Fibroblast of lung (primary cell): ENCODE results near the gene PROK1. TPM values are rescaled to one million over a fixed set of nuclear protein-coding genes. Genes with fewer than 3 reads are reported as not detected.
"Not testable (repeated sequence)": the region's sequence is repeated elsewhere in the genome, so short reads cannot be mapped to it uniquely, and the experiment has no call there.

Source experiments
- DNase-seq, 2 donors: peaks; one replicate each; pipeline versions ENCODE4 v3.0.0 to v3.0.0-alpha.2; 2010; ENCODE audit warnings: low read depth in 2 of 2
- H2AFZ ChIP-seq: 2 replicates; pipeline ENCODE4 v1.5.1; 2012; ENCODE audit warnings: low read length, control low read depth, inconsistent platforms
- H3K27ac ChIP-seq: 2 replicates; pipeline ENCODE4 v1.5.1; 2011; ENCODE audit warnings: low read length, control low read depth; ENCODE audit not compliant: insufficient read depth
- H3K27me3 ChIP-seq: 2 replicates; pipeline ENCODE4 v1.5.1; 2011; ENCODE audit warnings: mild to moderate bottlenecking, low read length; ENCODE audit not compliant: control insufficient read depth, insufficient read depth
- H3K36me3 ChIP-seq: 2 replicates; pipeline ENCODE4 v1.5.1; 2011; ENCODE audit warnings: low read length; ENCODE audit not compliant: control insufficient read depth, insufficient read depth
- H3K4me1 ChIP-seq: 2 replicates; pipeline ENCODE4 v1.5.1; 2011; ENCODE audit warnings: low read length; ENCODE audit not compliant: control insufficient read depth, insufficient read depth; ENCODE audit errors: extremely low read depth
- H3K4me2 ChIP-seq: 2 replicates; pipeline ENCODE4 v1.5.1; 2011; ENCODE audit warnings: low read length, control low read depth; ENCODE audit not compliant: insufficient read depth; ENCODE audit errors: extremely low read depth
- H3K4me3 ChIP-seq, 4 experiments: fragments of 200-600 bp in 1 of 4; sonication (generic) in 1 of 4; replicated peaks in 1 of 4; 2 replicates each; pipeline ENCODE4 v1.5.1; 2011 to 2016; ENCODE audit warnings: low read length in 4 of 4, low read depth in 3 of 4, mild to moderate bottlenecking in 3 of 4, control low read depth in 2 of 4, inconsistent platforms in 1 of 4, mixed read lengths in 1 of 4; ENCODE audit not compliant: insufficient read depth in 1 of 4; ENCODE audit errors: control extremely low read depth in 1 of 4
- H3K79me2 ChIP-seq: 2 replicates; pipeline ENCODE4 v1.5.1; 2012; ENCODE audit warnings: mild to moderate bottlenecking, low read length, inconsistent platforms; ENCODE audit not compliant: control insufficient read depth, insufficient read depth
- H3K9ac ChIP-seq: 2 replicates; pipeline ENCODE4 v1.5.1; 2011; ENCODE audit warnings: mild to moderate bottlenecking, low read length, control low read depth; ENCODE audit not compliant: insufficient read depth
- H3K9me3 ChIP-seq: 2 replicates; pipeline ENCODE4 v1.5.1; 2012; ENCODE audit warnings: low read depth, low read length; ENCODE audit not compliant: control insufficient read depth, insufficient read depth
- H4K20me1 ChIP-seq: 2 replicates; pipeline ENCODE4 v1.5.1; 2011; ENCODE audit warnings: low read length; ENCODE audit not compliant: control insufficient read depth, insufficient read depth; ENCODE audit errors: extremely low read depth
- EZH2 ChIP-seq: IDR thresholded peaks from 2 replicates; pipeline ENCODE4 v1.5.1; 2012; ENCODE audit warnings: low read length, control low read depth, mild to moderate bottlenecking; ENCODE audit errors: missing control alignments
- polyA minus RNA-seq: library from RNA; depleted of rRNA, polyadenylated mRNA; stranded (reverse); fragments of >200 nt; gene quantifications from 2 replicates; pipeline ENCODE4 v1.2.3, GENCODE V29; 2011; ENCODE audit warnings: low replicate concordance
- polyA plus RNA-seq, 2 donors: library from polyadenylated mRNA; depleted of rRNA in 1 of 2; stranded (reverse) in 1 of 2; unstranded in 1 of 2; fragments of >200 nt; gene quantifications; 2 replicates each; pipeline ENCODE4 v1.2.1, GENCODE V29; 2011 to 2012; ENCODE audit warnings: missing spikeins in 1 of 2
- total RNA-seq: library from RNA; depleted of rRNA; stranded (reverse); fragments of >200 nt; gene quantifications from 2 replicates; pipeline ENCODE4 v1.2.1, GENCODE V29; 2014
- TF ChIP-seq, protein P1 (sequence below), 2 donors: IDR thresholded peaks in 1 of 2; conservative IDR thresholded peaks in 1 of 2; 1 replicate in 1 of 2; 2 replicates in 1 of 2; pipeline ENCODE4 v1.5.1; 2011 to 2012; ENCODE audit warnings: low read length in 2 of 2, control low read depth in 1 of 2, inconsistent platforms in 1 of 2, low read depth in 1 of 2, mild to moderate bottlenecking in 1 of 2

Gene PROK1
- total RNA-seq (not detected in 2 replicates), polyA plus RNA-seq (not detected in 2 replicates), polyA minus RNA-seq (not detected in 2 replicates)
- not detected in 2 replicates for polyA plus RNA-seq (2012)

DNA sequence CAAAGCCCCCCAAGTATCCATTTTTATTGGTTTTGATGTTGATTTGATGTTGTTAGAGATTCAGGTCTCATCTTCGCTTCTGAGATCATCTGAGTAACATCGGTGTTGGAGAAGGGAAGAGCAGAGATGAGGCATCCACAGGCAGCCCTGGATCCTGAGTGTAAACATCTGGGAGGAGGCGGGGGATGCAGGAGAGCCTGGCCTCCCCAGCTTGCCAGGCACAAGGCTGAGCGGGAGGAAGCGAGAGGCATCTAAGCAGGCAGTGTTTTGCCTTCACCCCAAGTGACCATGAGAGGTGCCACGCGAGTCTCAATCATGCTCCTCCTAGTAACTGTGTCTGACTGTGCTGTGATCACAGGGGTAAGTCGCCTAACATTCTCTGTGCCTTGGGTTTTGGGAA lies at the start of gene PROK1:
PROK1 (plus strand) TSS at position 221 of the 400 bp plus-strand sequence; CDS start at position 289, 68 bp downstream.
- Histone ChIP-seq H3K27ac (no peak within 1 kb of the TSS), H3K4me1 (no peaks in the 10 kb centered on the region), H3K79me2 (no peaks in the 10 kb centered on the region), H3K27me3 (peaks cover 37% of the 10 kb centered on the region), H3K9ac (no peak within 1 kb of the TSS), H3K4me2 (no peak within 1 kb of the TSS), H3K4me3 (no peak within 1 kb of the TSS), H3K36me3 (no peaks in the 10 kb centered on the region), H2AFZ (no peak within 1 kb of the TSS), H3K9me3 (no peaks in the 10 kb centered on the region), H4K20me1 (no peaks in the 10 kb centered on the region)
- no peak for DNase-seq
- TF ChIP-seq, protein P1, sequence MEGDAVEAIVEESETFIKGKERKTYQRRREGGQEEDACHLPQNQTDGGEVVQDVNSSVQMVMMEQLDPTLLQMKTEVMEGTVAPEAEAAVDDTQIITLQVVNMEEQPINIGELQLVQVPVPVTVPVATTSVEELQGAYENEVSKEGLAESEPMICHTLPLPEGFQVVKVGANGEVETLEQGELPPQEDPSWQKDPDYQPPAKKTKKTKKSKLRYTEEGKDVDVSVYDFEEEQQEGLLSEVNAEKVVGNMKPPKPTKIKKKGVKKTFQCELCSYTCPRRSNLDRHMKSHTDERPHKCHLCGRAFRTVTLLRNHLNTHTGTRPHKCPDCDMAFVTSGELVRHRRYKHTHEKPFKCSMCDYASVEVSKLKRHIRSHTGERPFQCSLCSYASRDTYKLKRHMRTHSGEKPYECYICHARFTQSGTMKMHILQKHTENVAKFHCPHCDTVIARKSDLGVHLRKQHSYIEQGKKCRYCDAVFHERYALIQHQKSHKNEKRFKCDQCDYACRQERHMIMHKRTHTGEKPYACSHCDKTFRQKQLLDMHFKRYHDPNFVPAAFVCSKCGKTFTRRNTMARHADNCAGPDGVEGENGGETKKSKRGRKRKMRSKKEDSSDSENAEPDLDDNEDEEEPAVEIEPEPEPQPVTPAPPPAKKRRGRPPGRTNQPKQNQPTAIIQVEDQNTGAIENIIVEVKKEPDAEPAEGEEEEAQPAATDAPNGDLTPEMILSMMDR (conservative IDR thresholded peaks at IDR 0.05 in 1 of 2, IDR thresholded peaks at IDR 0.05 in 1 of 2; ENCODE audit: low read depth in 1 of 2, low read length in 2 of 2), result no peak
- peak; percentile 74 for TF ChIP-seq EZH2

GRCh38 chr1:110403805-110404204 lies 47.1 kb upstream of the PROK1 start:
- H3K27me3 ChIP-seq, result no peaks in the 10 kb centered on the region
- no peak overlapping the region for H3K9ac ChIP-seq
- peaks cover 12% of the 10 kb centered on the region for H3K36me3 ChIP-seq
- TF ChIP-seq, protein P1 (conservative IDR thresholded peaks at IDR 0.05 in 1 of 2, IDR thresholded peaks at IDR 0.05 in 1 of 2; ENCODE audit: low read depth in 1 of 2, low read length in 2 of 2), result no peak
- TF ChIP-seq EZH2, result no peak
- H3K9me3 ChIP-seq, result no peaks in the 10 kb centered on the region
- no peaks in the 10 kb centered on the region for H4K20me1 ChIP-seq
- H3K79me2 ChIP-seq, result peaks cover 24% of the 10 kb centered on the region
- no peak overlapping the region for H2AFZ ChIP-seq
- no peak overlapping the region for H3K27ac ChIP-seq
- no peak overlapping the region for H3K4me2 ChIP-seq
- no peak for DNase-seq
- peaks cover 2% of the 10 kb centered on the region for H3K4me1 ChIP-seq
- H3K4me3 ChIP-seq, result no peak overlapping the region

DNA sequence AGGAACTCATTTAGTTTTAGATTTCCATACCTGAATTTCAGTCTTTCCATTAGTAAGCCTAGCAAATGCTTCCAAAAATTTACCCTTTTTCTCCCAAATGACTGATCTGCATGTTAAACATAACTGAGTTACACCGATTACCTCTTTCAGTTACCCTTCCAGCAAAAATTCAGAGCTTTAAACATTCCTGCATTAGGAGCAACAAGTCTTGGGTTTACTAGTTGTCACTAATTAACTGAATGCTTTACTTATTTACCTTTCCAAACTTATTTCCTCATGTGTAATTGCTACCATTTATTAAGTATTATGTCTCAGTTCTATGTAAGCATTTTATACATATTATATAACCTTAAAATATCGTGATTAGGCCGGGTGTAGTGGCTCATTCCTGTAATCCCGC lies 46.5 kb upstream of the PROK1 start:
- Histone ChIP-seq H3K27me3 (no peaks in the 10 kb centered on the region), H3K36me3 (peaks cover 12% of the 10 kb centered on the region), H2AFZ (no peak overlapping the region)

GRCh38 chr1:110406407-110406806 lies 44.5 kb upstream of the PROK1 start:
- not testable (repeated sequence) for H3K4me1 ChIP-seq, DNase-seq, H3K9ac ChIP-seq, H3K27me3 ChIP-seq, H3K36me3 ChIP-seq, H3K9me3 ChIP-seq, H2AFZ ChIP-seq, H4K20me1 ChIP-seq
- peaks cover 24% of the 10 kb centered on the region for H3K79me2 ChIP-seq
- peak overlapping the region; percentile 89 for H3K4me2 ChIP-seq
- peak overlapping the region; percentile 96 for H3K27ac ChIP-seq
- peak overlapping the region; percentile 79 to 92 (median 84) for H3K4me3 ChIP-seq

More for the DNA sequence above, 46.5 kb upstream of the PROK1 start:
- DNase-seq, result no peak
- H4K20me1 ChIP-seq, result no peaks in the 10 kb centered on the region
- no peaks in the 10 kb centered on the region for H3K9me3 ChIP-seq
- TF ChIP-seq, protein P1 (conservative IDR thresholded peaks at IDR 0.05 in 1 of 2, IDR thresholded peaks at IDR 0.05 in 1 of 2; ENCODE audit: low read depth in 1 of 2, low read length in 2 of 2), result no peak
- no peak for TF ChIP-seq EZH2
- H3K27ac ChIP-seq, result no peak overlapping the region
- H3K4me3 ChIP-seq, result no peak overlapping the region
- no peak overlapping the region for H3K9ac ChIP-seq
- H3K4me2 ChIP-seq, result no peak overlapping the region
- peaks cover 2% of the 10 kb centered on the region for H3K4me1 ChIP-seq
- H3K79me2 ChIP-seq, result peaks cover 24% of the 10 kb centered on the region
